PC-3 (cell line): ENCODE measurements around the gene CD52.

Source experiments
- EZH2 ChIP-seq: fragments of 300-600 bp; sonication (generic); IDR thresholded peaks from one replicate; pipeline ENCODE4 v1.6.1; 2017; ENCODE audit warnings: antibody characterized with exemption, mild to moderate bottlenecking, low read length; ENCODE audit not compliant: unreplicated experiment
- EZH2phosphoT487 ChIP-seq: fragments of 300-600 bp; sonication (generic); IDR thresholded peaks from 2 replicates; pipeline ENCODE4 v1.6.1; 2018; ENCODE audit warnings: mild to moderate bottlenecking, antibody characterized with exemption, low read length, borderline replicate concordance
- TF ChIP-seq, protein P1 (sequence below): fragments of 300-600 bp; sonication (generic); conservative IDR thresholded peaks from 2 replicates; pipeline ENCODE4 v1.5.1; 2017; ENCODE audit warnings: antibody characterized with exemption, low read depth, mild to moderate bottlenecking, low read length

DNA sequence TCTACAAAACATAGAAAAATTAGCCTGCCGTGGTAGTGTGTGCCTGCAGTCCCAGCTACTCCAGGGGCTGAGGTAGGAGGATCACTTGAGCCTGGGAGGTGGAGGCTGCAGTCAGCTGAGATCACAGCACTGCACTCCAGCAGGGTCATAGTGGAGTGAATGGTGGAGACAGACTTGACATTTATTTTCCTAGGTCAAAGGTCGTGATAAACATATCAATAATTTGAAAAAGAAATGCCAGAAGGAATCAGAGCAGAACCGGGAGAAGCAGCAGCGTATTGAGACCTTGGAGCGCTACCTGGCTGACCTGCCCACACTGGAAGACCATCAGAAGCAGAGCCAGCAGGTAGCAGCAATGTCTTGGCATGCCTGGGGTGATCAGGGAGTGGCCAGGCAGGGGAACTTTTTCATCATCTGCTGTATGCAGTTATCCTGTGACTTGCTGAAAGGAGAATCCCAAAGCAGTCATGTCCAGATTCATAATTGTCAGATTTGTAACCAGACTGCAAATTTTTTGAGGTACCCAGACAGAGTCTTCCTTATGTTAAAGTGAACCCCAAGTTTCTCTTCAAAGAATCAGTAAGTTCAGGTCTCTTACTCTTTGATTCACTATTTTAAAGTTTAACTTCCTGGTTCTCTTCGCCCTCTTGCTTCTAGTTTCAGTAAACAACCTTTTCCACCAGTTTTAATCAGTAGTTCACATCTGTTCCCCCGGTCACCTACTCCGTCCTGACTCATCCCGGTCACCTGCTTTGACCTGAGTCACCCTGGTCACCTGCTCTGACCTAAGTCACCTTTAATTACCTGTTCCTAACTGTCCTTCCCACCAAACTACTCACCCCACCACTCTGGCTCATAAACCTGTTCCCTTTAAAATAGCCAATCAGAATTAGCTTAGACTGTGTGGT, 49.2 kb upstream of the CD52 start:
- TF ChIP-seq EZH2phosphoT487 (no peak), EZH2 (no peak)
- TF ChIP-seq, protein P1, sequence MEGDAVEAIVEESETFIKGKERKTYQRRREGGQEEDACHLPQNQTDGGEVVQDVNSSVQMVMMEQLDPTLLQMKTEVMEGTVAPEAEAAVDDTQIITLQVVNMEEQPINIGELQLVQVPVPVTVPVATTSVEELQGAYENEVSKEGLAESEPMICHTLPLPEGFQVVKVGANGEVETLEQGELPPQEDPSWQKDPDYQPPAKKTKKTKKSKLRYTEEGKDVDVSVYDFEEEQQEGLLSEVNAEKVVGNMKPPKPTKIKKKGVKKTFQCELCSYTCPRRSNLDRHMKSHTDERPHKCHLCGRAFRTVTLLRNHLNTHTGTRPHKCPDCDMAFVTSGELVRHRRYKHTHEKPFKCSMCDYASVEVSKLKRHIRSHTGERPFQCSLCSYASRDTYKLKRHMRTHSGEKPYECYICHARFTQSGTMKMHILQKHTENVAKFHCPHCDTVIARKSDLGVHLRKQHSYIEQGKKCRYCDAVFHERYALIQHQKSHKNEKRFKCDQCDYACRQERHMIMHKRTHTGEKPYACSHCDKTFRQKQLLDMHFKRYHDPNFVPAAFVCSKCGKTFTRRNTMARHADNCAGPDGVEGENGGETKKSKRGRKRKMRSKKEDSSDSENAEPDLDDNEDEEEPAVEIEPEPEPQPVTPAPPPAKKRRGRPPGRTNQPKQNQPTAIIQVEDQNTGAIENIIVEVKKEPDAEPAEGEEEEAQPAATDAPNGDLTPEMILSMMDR = no peak
